Endothelial cell (in vitro differentiated cells): ENCODE data around the gene TP53TG5. TPM values are rescaled to one million over a fixed set of nuclear protein-coding genes. Genes with fewer than 3 reads are reported as not detected.
A peak's percentile ranks its signal among the peaks of the same experiment; 100 is the strongest.
"Not testable (repeated sequence)": the region's sequence is repeated elsewhere in the genome, so short reads cannot be mapped to it uniquely, and the experiment has no call there.

ENCODE experiments used
- DNase-seq: peaks from one replicate; pipeline ENCODE4 v3.0.0; 2021; ENCODE audit warnings: low spot score
- H3K27ac Mint-ChIP-seq: one replicate; pipeline ENCODE4 v1.8.0; 2021; ENCODE audit warnings: mixed read lengths, inconsistent platforms; ENCODE audit not compliant: unreplicated experiment
- H3K27me3 Mint-ChIP-seq: one replicate; pipeline ENCODE4 v1.8.0; 2021; ENCODE audit warnings: mild to moderate bottlenecking, moderate library complexity, mixed read lengths, inconsistent platforms; ENCODE audit not compliant: unreplicated experiment
- H3K36me3 Mint-ChIP-seq: one replicate; pipeline ENCODE4 v1.8.0; 2021; ENCODE audit warnings: mild to moderate bottlenecking, low read depth, mixed read lengths, inconsistent platforms; ENCODE audit not compliant: unreplicated experiment
- H3K4me1 Mint-ChIP-seq: one replicate; pipeline ENCODE4 v1.8.0; 2021; ENCODE audit warnings: mild to moderate bottlenecking, mixed read lengths, inconsistent platforms; ENCODE audit not compliant: unreplicated experiment
- H3K4me3 Mint-ChIP-seq: one replicate; pipeline ENCODE4 v1.8.0; 2021; ENCODE audit warnings: mild to moderate bottlenecking, mixed read lengths, inconsistent platforms; ENCODE audit not compliant: unreplicated experiment
- H3K9me3 Mint-ChIP-seq: one replicate; pipeline ENCODE4 v1.8.0; 2021; ENCODE audit warnings: mixed read lengths, inconsistent platforms; ENCODE audit not compliant: unreplicated experiment
- total RNA-seq: library from RNA; stranded (reverse); fragmentation: NEBNext Ultra II Directional; extraction: Animal tissue kit (Norgen Biotek cat#: 25700); gene quantifications from one replicate; pipeline ENCODE4 v1.2.1, GENCODE V29; 2021; ENCODE audit not compliant: unreplicated experiment
- TF ChIP-seq, protein P1 (sequence below): fragments of 200-600 bp; sonication (generic); IDR thresholded peaks from one replicate; pipeline ENCODE4 v1.5.0; 2021; ENCODE audit warnings: antibody characterized with exemption; ENCODE audit not compliant: unreplicated experiment

The TP53TG5 gene
- total RNA-seq, 1 donor from 2014 or later, result not detected

DNA sequence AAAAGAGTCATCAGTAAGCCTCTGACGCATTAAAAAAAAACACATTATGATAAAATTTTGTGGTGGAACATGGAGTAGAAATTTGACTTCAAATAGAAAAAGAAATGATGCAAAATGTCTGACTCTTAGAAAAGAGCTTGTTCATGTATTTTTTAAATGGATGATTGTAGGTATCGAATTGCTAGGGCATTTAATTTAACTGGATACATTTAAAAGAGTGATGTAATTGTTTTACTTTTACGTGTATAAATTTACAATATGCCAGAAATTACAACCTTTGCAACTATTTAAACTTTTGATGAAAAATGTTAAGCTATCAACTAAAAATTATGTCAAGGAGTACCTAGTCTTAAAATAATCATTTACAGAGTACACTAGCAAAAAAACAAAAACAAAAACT is 25.4 kb downstream of the TP53TG5 start:
- H3K4me3 Mint-ChIP-seq, result no peak overlapping the region
- peaks cover 4% of the 10 kb centered on the region for H3K4me1 Mint-ChIP-seq
- H3K36me3 Mint-ChIP-seq, result no peaks in the 10 kb centered on the region
- no peak for DNase-seq
- TF ChIP-seq, protein P1, sequence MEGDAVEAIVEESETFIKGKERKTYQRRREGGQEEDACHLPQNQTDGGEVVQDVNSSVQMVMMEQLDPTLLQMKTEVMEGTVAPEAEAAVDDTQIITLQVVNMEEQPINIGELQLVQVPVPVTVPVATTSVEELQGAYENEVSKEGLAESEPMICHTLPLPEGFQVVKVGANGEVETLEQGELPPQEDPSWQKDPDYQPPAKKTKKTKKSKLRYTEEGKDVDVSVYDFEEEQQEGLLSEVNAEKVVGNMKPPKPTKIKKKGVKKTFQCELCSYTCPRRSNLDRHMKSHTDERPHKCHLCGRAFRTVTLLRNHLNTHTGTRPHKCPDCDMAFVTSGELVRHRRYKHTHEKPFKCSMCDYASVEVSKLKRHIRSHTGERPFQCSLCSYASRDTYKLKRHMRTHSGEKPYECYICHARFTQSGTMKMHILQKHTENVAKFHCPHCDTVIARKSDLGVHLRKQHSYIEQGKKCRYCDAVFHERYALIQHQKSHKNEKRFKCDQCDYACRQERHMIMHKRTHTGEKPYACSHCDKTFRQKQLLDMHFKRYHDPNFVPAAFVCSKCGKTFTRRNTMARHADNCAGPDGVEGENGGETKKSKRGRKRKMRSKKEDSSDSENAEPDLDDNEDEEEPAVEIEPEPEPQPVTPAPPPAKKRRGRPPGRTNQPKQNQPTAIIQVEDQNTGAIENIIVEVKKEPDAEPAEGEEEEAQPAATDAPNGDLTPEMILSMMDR, result no peak
- no peak overlapping the region for H3K27ac Mint-ChIP-seq
- no peaks in the 10 kb centered on the region for H3K9me3 Mint-ChIP-seq
- H3K27me3 Mint-ChIP-seq, result no peaks in the 10 kb centered on the region

DNA sequence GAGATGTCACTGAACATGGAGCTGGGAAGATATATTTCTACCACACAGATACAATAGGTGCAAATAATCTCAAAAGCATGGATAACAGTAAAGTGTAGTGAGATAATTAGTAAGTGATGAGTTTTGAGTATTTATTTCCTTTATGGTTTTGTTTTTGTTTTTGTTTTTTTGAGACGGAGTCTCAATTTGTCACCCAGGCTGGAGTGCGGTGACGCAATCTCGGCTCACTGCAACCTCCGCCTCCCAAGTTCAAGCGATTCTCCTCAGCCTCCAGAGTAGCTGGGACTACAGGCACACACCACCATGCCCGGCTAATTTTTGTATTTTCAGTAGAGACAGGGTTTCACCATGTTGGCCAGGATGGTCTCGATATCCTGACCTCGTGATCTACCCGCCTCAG is 27.3 kb downstream of the TP53TG5 start:
- H3K4me1 Mint-ChIP-seq, result peaks cover 18% of the 10 kb centered on the region
- H3K36me3 Mint-ChIP-seq, H3K27ac Mint-ChIP-seq, DNase-seq, H3K27me3 Mint-ChIP-seq, H3K9me3 Mint-ChIP-seq, H3K4me3 Mint-ChIP-seq: not testable (repeated sequence)

DNA sequence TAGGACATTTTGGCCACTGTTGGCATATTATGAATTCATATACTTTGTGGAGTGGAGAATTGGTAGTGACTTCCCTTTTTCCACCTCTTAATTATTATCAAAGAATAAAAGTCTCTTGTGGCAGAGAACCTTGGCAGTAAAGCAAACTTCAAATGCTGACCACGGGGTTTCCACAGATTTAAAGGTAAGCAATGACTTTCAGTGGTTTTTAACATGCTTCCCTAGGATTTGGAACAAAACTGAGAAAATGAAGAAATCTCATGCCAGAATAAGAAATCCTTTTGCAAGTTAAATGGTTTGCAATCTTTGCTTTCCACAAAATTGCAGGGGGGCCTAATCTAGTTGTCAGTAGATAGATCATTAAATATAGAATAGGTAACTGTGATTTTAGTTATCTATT is 27.9 kb downstream of the TP53TG5 start:
- TF ChIP-seq, protein P1, result no peak
- Mint-ChIP-seq H3K4me3 (no peak overlapping the region), H3K4me1 (peaks cover 23% of the 10 kb centered on the region), H3K27ac (no peak overlapping the region), H3K27me3 (no peaks in the 10 kb centered on the region), H3K36me3 (no peaks in the 10 kb centered on the region), H3K9me3 (no peaks in the 10 kb centered on the region)
- no peak for DNase-seq

DNA sequence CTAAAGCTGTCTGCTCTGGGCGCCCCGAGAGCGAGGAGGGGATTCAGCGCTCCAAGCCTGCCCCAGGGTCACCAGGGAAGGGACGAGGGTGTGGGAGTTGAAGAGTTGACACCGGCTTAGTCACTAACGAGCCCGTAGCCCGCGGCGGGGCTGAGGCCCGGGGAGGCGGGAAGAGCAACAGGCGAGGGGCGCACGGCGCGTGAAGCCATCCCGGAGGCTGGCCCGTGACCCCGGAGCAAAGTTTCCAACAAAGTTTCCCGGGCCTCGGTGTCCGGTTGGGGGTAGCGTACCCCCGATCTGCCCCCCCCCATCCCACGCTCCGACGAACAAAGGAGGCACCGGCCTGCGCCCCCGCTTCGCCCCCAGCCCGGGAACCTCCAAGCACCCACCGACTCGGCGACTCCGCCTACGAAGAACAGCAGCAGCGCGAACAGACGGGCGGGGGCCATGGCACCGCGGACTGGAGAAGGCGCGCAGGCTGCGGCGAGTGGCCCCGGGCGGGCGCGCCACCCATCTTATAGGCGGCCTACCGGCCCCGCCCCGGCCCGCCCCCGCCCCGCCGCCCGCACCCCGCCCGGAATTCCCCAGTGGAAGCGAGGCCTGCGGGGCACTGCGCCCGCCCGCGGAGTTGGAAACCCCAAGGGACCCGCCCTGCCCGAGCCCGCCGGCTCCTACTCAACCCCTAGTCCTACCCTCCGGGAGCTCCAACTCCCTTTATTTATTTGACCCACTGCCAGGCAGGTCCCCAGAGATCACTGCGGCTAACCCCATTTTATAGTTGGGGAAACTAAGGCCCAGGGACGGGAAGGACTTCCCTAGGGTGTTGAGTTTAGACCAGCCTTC is 30.0 kb downstream of the TP53TG5 start, which contains the start of gene SDC4:
Gene SDC4 (minus strand): TSS at position 489 of the 843 bp plus-strand sequence. CDS start 40 bp downstream, at position 449.
- peak within 1 kb of the TSS; percentile 73 for H3K4me3 Mint-ChIP-seq
- no peak within 1 kb of the TSS for H3K27ac Mint-ChIP-seq
- DNase-seq, result no peak
- H3K9me3 Mint-ChIP-seq, result no peaks in the 10 kb centered on the region
- H3K4me1 Mint-ChIP-seq, result peaks cover 34% of the 10 kb centered on the region
- H3K36me3 Mint-ChIP-seq, result no peaks in the 10 kb centered on the region
- TF ChIP-seq, protein P1, result no peak
- H3K27me3 Mint-ChIP-seq, result no peaks in the 10 kb centered on the region

DNA sequence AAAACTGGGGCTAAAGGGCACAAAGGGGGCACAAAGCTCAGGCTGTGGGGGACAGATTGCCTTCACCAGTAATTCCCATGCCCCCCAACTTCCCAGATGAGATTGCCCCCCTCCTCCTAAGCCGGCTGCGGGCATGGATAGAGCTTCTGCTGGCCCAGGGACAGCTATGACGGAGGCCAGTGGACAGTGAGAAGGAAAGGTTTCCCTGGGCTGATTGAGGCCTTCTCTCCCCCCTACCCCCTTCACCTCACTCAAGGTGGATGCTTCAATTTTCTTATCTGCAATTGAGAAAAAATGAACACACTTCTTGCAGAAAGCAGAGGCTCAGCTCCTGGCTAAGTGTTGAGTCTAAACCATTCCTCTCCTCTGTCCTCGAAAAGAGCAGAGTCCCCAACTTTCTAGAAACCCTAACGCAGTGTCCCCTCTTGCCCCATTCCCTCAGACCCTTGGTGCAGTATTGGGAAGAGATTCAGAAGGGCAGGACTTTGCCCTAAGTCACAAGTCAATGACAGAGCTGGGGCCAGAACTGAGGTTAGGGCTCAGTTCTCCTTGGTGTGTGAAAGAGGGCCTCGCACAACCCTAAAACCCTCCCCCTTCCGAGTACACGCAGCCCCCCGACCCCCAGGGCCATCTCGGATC is 30.7 kb downstream of the TP53TG5 start:
- H3K4me3 Mint-ChIP-seq, result peak overlapping the region; percentile 73
- H3K36me3 Mint-ChIP-seq, result no peaks in the 10 kb centered on the region
- H3K27ac Mint-ChIP-seq, result no peak overlapping the region

More for the DNA sequence above, 30.7 kb downstream of the TP53TG5 start:
- Mint-ChIP-seq H3K9me3 (no peaks in the 10 kb centered on the region), H3K27me3 (no peaks in the 10 kb centered on the region), H3K4me1 (peaks cover 41% of the 10 kb centered on the region)
- no peak for DNase-seq
- TF ChIP-seq, protein P1, result no peak
